ENCODE data around the gene CCDC183. TPM values are rescaled to one million over a fixed set of nuclear protein-coding genes. Genes with fewer than 3 reads are reported as not detected.

Gene CCDC183
- total and polyA plus RNA-seq, 2 of the 4 experiments (the other 2 are of a cell fraction) = under 0.01 to 0.29 TPM

GRCh38 chr9:136791516-136792276 is 4.4 kb upstream of the CCDC183 start:
- in situ Hi-C loops (cut with MboI; ENCODE audit: low sequenced_read_pairs) (no loop called here), intact Hi-C loops (cut with micrococcal nuclease) (no loop called here), dilution Hi-C loops (cut with HindIII; ENCODE audit: low sequenced_read_pairs, unreplicated experiment) (no loop called here)
- Histone ChIP-seq H3K4me1 (ENCODE audit: control insufficient read depth, insufficient read depth, low read length) (peaks cover 5% of the 10 kb centered on the region; the same call in 1 of the 2 replicates), H3K56ac (ENCODE audit: extremely low read depth, insufficient read depth, low read length) (peak overlapping the region; percentile 21; the same call in 1 of the 2 replicates), H2BK15ac (ENCODE audit: low read depth, low read length) (no peak overlapping the region), H3K4me2 (ENCODE audit: low read depth, low read length) (peak overlapping the region; percentile 91), H3K18ac (ENCODE audit: low read depth, low read length) (0 out of 2 replicates have a peak overlapping the region, but pooled peaks have one; percentile 1), H3K9me3 (ENCODE audit: control insufficient read depth, insufficient read depth, low read length) (no peaks in the 10 kb centered on the region), H2BK20ac (ENCODE audit: low read depth, low read length) (no peak overlapping the region), H4K20me1 (ENCODE audit: insufficient read depth, low read length) (peaks cover 9% of the 10 kb centered on the region), H3K27me3 (ENCODE audit: control insufficient read depth, insufficient read depth, low read length) (peaks cover 2% of the 10 kb centered on the region; the same call in 1 of the 2 replicates), H2BK5ac (ENCODE audit: low read depth, low read length, poor library complexity, severe bottlenecking) (peak overlapping the region; percentile 61), H3K36me3 (ENCODE audit: control insufficient read depth, insufficient read depth, low read length) (peaks cover 8% of the 10 kb centered on the region; the same call in 1 of the 2 replicates), H3K9me1 (ENCODE audit: insufficient read depth, low read length) (no peaks in the 10 kb centered on the region), H4K8ac (ENCODE audit: low read depth in 2 of 2, low read length in 2 of 2) (peak overlapping the region; percentile 68 to 80), H2AFZ (replicated peaks; ENCODE audit: low read length, poor library complexity) (peak overlapping the region; percentile 95), H3K23ac (ENCODE audit: low read depth, low read length) (peak overlapping the region; percentile 85; the same call in 1 of the 2 replicates), H4K5ac (ENCODE audit: low read depth, low read length) (peak overlapping the region; percentile 28), H2AK5ac (ENCODE audit: low read depth, low read length) (peak overlapping the region; percentile 99), H3K4ac (ENCODE audit: low read depth, low read length) (peak overlapping the region; percentile 93), H2AK9ac (replicated peaks; ENCODE audit: low read depth, low read length, poor library complexity) (peak overlapping the region; percentile 98), H2BK120ac (ENCODE audit: low read depth, low read length) (no peak overlapping the region), H3K4me3 (ENCODE audit: insufficient read depth, low read depth, low read length) (peak overlapping the region; percentile 68), H3K9ac (ENCODE audit: low read depth, low read length) (peak overlapping the region; percentile 87), H3K79me1 (ENCODE audit: low read depth in 1 of 2, low read length in 2 of 2) (peaks cover 3 to 24% of the 10 kb centered on the region in 2 experiments; a peak in 3 of 4 replicates), H3K14ac (replicated peaks; ENCODE audit: low read depth, low read length) (peak overlapping the region; percentile 93), H4K91ac (ENCODE audit: insufficient read depth, low read depth, low read length) (peak overlapping the region; percentile 65; the same call in 1 of the 2 replicates), H3K27ac (ENCODE audit: insufficient read depth, low read length) (peak overlapping the region; percentile 79)
- TF ChIP-seq CHD1 (IDR thresholded peaks at IDR 0.05; ENCODE audit: low read depth, low read length) = no peak
- TF ChIP-seq POLR2A (IDR thresholded peaks at IDR 0.05; ENCODE audit: low read depth, low read length) = no peak
- TF ChIP-seq BHLHE40 (IDR thresholded peaks at IDR 0.05; ENCODE audit: low read depth, low read length) = no peak
- TF ChIP-seq FOS (IDR thresholded peaks at IDR 0.05; ENCODE audit: low read depth, low read length) = no peak
- no peak for TF ChIP-seq CEBPB (IDR thresholded peaks at IDR 0.05; ENCODE audit: low read depth, low read length)
- 0 out of 2 replicates have a peak, but pooled peaks have one; percentile 15 for TF ChIP-seq RAD21 (IDR thresholded peaks at IDR 0.05; ENCODE audit: low read length)
- no peak for TF ChIP-seq USF2 (IDR thresholded peaks at IDR 0.05; ENCODE audit: low read depth, low read length)
- TF ChIP-seq MXI1 (IDR thresholded peaks at IDR 0.05; ENCODE audit: borderline replicate concordance, low read depth, low read length) = peak; percentile 1; the same call in 1 of the 2 replicates
- peak; percentile 73 for TF ChIP-seq CTCF (conservative IDR thresholded peaks at IDR 0.05; ENCODE audit: low read depth, low read length)
- TF ChIP-seq RCOR1 (IDR thresholded peaks at IDR 0.05; ENCODE audit: insufficient replicate concordance, low read length) = no peak
- TF ChIP-seq ELK1 (IDR thresholded peaks at IDR 0.05; ENCODE audit: borderline replicate concordance, low read depth, low read length) = no peak
- TF ChIP-seq SMC3 (IDR thresholded peaks at IDR 0.05; ENCODE audit: low read depth, low read length) = 0 out of 2 replicates have a peak, but pooled peaks have one; percentile 17
- BruUV-seq (replicated peaks) = no TSS peak
- 16% methylated on average over 5 of the region's 29 CpGs; no CpG with 5 or more reads in 1 of the 2 experiments for WGBS, 2 experiments (ENCODE audit: extremely low coverage in 2 of 2, insufficient read length in 1 of 2)
- ChIA-PET CTCF (no interaction called here), POLR2A (ENCODE audit: unreplicated experiment) (no interaction called here)
- no peak for ATAC-seq (ENCODE audit: low read depth)
- DNase-seq = no peak
